MCF 10A (cell line): ENCODE measurements around the gene AHNAK2. TPM values are rescaled to one million over a fixed set of nuclear protein-coding genes. Genes with fewer than 3 reads are reported as not detected.
"Not testable (repeated sequence)": the region's sequence is repeated elsewhere in the genome, so short reads cannot be mapped to it uniquely, and the experiment has no call there.

Source experiments
- BruUV-seq: library from RNA; stranded (reverse); fragments of 400-500 nt; replicated peaks from 2 replicates; lab custom pipeline; 2021; lab: Mats Ljungman, UMichigan
- CTCF ChIA-PET: fragments of 300-600 bp; sonication (Branson Sonifier 250); formaldehyde crosslinking; extraction: SDS; loops from one replicate; lab custom pipeline; 2021; ENCODE audit warnings: antibody characterized with exemption, inconsistent platforms; lab: Yijun Ruan, JAX
- POLR2A ChIA-PET: fragments of 300-600, 350-650 bp; sonication (Branson Sonifier 250); formaldehyde crosslinking; extraction: SDS; loops from one replicate; lab custom pipeline; 2020; ENCODE audit warnings: antibody characterized with exemption, inconsistent platforms; lab: Yijun Ruan, JAX
- DNase-seq: peaks from one replicate; pipeline ENCODE4 v3.0.0-alpha.2; 2018; ENCODE audit not compliant: unreplicated experiment
- H3K27ac Mint-ChIP-seq: one replicate; pipeline ENCODE4 v1.8.0; 2022; ENCODE audit warnings: mild to moderate bottlenecking, low read depth, mixed read lengths; ENCODE audit not compliant: unreplicated experiment
- H3K27me3 Mint-ChIP-seq: one replicate; pipeline ENCODE4 v1.8.0; 2022; ENCODE audit warnings: mixed read lengths; ENCODE audit not compliant: insufficient read depth, unreplicated experiment
- H3K36me3 Mint-ChIP-seq: one replicate; pipeline ENCODE4 v1.8.0; 2022; ENCODE audit warnings: mild to moderate bottlenecking, moderate library complexity, mixed read lengths; ENCODE audit not compliant: insufficient read depth, unreplicated experiment
- H3K4me1 Mint-ChIP-seq: one replicate; pipeline ENCODE4 v1.8.0; 2022; ENCODE audit warnings: mixed read lengths; ENCODE audit not compliant: insufficient read depth, unreplicated experiment
- H3K4me3 Mint-ChIP-seq: one replicate; pipeline ENCODE4 v1.8.0; 2022; ENCODE audit warnings: mild to moderate bottlenecking, moderate library complexity, mixed read lengths; ENCODE audit not compliant: unreplicated experiment
- H3K9me3 Mint-ChIP-seq: one replicate; pipeline ENCODE4 v1.8.0; 2022; ENCODE audit warnings: mixed read lengths; ENCODE audit not compliant: unreplicated experiment
- CTCF ChIP-seq: fragments of 200-600 bp; IDR thresholded peaks from one replicate; pipeline ENCODE4 v1.8.0; 2022; ENCODE audit warnings: antibody characterized with exemption, mild to moderate bottlenecking; ENCODE audit not compliant: unreplicated experiment
- intact Hi-C: fragments of 100-400 bp; cut with micrococcal nuclease; formaldehyde crosslinking; loops from 2 replicates; pipeline ENCODE4 v1.14.1; 2022
- total RNA-seq: library from RNA; stranded (reverse); gene quantifications from 2 replicates; pipeline ENCODE4 v1.2.3, GENCODE V29; 2022

AHNAK2 gene
- total RNA-seq, 1 experiment from 2014 or later: 218 TPM

GRCh38 chr14:104954746-104955395 is 23.3 kb downstream of the AHNAK2 start:
- Mint-ChIP-seq H3K9me3 (peaks cover 8% of the 10 kb centered on the region), H3K27ac (no peak overlapping the region), H3K36me3 (peaks cover 100% of the 10 kb centered on the region), H3K27me3 (no peaks in the 10 kb centered on the region), H3K4me3 (no peak overlapping the region), H3K4me1 (peaks cover 7% of the 10 kb centered on the region)
- ChIA-PET CTCF (interaction anchor here (0.6 to 0.8 kb wide), 3 partner anchors 8 to 152 kb away, joined by 3 read pairs; no protein-coding TSS in a partner anchor), POLR2A (interaction anchor here (0.7 to 2.1 kb wide), 5 partner anchors 10 to 104 kb away, joined by 3 to 9 read pairs (median 4); no protein-coding TSS in a partner anchor)
- DNase-seq: no peak
- no peak for TF ChIP-seq CTCF
- BruUV-seq: no TSS peak
- intact Hi-C loops: no loop called here

- CTCF ChIA-PET: interaction anchor here (0.7 to 0.8 kb wide), 3 partner anchors 9 to 92 kb away, joined by 3 read pairs; no protein-coding TSS in a partner anchor
- BruUV-seq: no TSS peak
- Mint-ChIP-seq H3K27me3 (no peaks in the 10 kb centered on the region), H3K36me3 (peaks cover 100% of the 10 kb centered on the region), H3K4me1 (peaks cover 7% of the 10 kb centered on the region), H3K27ac (peak overlapping the region; percentile 84), H3K4me3 (peak overlapping the region; percentile 13), H3K9me3 (peaks cover 8% of the 10 kb centered on the region)
- POLR2A ChIA-PET: interaction anchor here (2.1 kb wide), 1 partner anchor 19 kb away, joined by 9 read pairs; no protein-coding TSS in a partner anchor
- intact Hi-C loops: no loop called here
- no peak for TF ChIP-seq CTCF
- DNase-seq: no peak
Measured at GRCh38 chr14:104953896-104954656, 24.1 kb downstream of the AHNAK2 start.

- Mint-ChIP-seq H3K4me3 (peak overlapping the region; percentile 13), H3K36me3 (peaks cover 100% of the 10 kb centered on the region), H3K27ac (peak overlapping the region; percentile 84), H3K4me1 (peaks cover 7% of the 10 kb centered on the region), H3K27me3 (no peaks in the 10 kb centered on the region), H3K9me3 (peaks cover 8% of the 10 kb centered on the region)
- TSS peak; percentile 48 for BruUV-seq
- no peak for DNase-seq
- ChIA-PET CTCF (interaction anchor here (0.7 kb wide), 1 partner anchor 93 kb away, joined by 3 read pairs; no protein-coding TSS in a partner anchor), POLR2A (no interaction called here)
- no peak for TF ChIP-seq CTCF
- intact Hi-C loops: no loop called here
Measured at GRCh38 chr14:104953097-104953496, 25.1 kb downstream of the AHNAK2 start.

- intact Hi-C loops, BruUV-seq, H3K4me3 Mint-ChIP-seq, H3K27ac Mint-ChIP-seq, H3K27me3 Mint-ChIP-seq, CTCF ChIA-PET, H3K9me3 Mint-ChIP-seq, DNase-seq, H3K4me1 Mint-ChIP-seq: not testable (repeated sequence)
- POLR2A ChIA-PET: interaction anchor here (0.6 kb wide), 2 partner anchors 15 to 516 kb away, joined by 3 read pairs; no protein-coding TSS in a partner anchor
- peaks cover 100% of the 10 kb centered on the region for H3K36me3 Mint-ChIP-seq
Measured at GRCh38 chr14:104951863-104952657, 26.1 kb downstream of the AHNAK2 start.

GRCh38 chr14:104950701-104951100 is 27.5 kb downstream of the AHNAK2 start:
- POLR2A ChIA-PET, DNase-seq, H3K9me3 Mint-ChIP-seq, H3K4me1 Mint-ChIP-seq, intact Hi-C loops, H3K27me3 Mint-ChIP-seq, BruUV-seq, H3K27ac Mint-ChIP-seq, H3K4me3 Mint-ChIP-seq: not testable (repeated sequence)
- peaks cover 100% of the 10 kb centered on the region for H3K36me3 Mint-ChIP-seq
- CTCF ChIA-PET: interaction anchor here (0.7 kb wide), 1 partner anchor 242 kb away, joined by 3 read pairs; no protein-coding TSS in a partner anchor
